ENCODE results near the gene UNC5C.

UNC5C gene

GRCh38 chr4:95232358-95233156 is 316.2 kb downstream of the UNC5C start:
- TF ChIP-seq, protein P1, sequence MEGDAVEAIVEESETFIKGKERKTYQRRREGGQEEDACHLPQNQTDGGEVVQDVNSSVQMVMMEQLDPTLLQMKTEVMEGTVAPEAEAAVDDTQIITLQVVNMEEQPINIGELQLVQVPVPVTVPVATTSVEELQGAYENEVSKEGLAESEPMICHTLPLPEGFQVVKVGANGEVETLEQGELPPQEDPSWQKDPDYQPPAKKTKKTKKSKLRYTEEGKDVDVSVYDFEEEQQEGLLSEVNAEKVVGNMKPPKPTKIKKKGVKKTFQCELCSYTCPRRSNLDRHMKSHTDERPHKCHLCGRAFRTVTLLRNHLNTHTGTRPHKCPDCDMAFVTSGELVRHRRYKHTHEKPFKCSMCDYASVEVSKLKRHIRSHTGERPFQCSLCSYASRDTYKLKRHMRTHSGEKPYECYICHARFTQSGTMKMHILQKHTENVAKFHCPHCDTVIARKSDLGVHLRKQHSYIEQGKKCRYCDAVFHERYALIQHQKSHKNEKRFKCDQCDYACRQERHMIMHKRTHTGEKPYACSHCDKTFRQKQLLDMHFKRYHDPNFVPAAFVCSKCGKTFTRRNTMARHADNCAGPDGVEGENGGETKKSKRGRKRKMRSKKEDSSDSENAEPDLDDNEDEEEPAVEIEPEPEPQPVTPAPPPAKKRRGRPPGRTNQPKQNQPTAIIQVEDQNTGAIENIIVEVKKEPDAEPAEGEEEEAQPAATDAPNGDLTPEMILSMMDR (IDR thresholded peaks at IDR 0.05; ENCODE audit: insufficient read depth, low read depth, low read length, missing control alignments): no peak
- no peak for DNase-seq (ENCODE audit: low read depth)
- H3K4me3 ChIP-seq (ENCODE audit: low read depth, low read length): no peak overlapping the region

DNA sequence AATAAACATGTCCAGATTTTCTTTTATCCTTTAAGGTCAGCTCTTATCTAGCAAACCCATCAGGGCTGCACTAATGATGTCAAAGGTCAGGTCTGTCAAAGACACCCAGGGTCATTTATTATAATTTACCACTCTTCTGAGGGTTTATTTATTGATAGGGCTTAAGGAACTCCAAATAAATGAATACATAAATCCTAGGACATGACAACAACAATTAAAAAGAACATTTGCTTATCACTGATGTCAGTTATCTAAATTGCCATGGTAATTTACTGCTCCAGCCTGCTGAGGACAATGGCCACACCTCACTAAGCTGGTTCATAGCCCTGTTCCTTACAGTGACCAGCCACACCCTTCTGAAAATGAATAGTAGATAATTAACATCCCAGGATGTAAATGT is 317.1 kb downstream of the UNC5C start:
- DNase-seq (ENCODE audit: low read depth): no peak
- no peak overlapping the region for H3K4me3 ChIP-seq (ENCODE audit: low read depth, low read length)
- TF ChIP-seq, protein P1 (IDR thresholded peaks at IDR 0.05; ENCODE audit: insufficient read depth, low read depth, low read length, missing control alignments): no peak

DNA sequence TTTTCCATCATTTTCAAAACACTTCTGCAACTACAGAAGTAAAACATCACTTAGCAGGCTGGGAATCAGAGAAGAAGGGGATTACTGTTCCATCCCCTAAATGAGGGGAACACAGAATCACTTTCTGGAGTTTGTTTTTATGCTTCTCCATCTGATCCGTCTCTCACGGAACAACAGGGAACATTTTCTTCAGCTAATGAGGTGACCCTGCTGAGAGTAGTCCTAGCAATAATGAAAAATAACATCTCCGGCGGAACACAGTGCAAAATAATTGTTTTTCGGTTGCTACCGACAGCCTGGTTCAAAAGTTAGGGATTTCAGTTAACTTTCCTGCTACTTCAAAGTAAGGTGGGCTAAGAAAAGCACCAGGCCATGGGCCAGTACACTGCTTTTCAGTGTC is 322.9 kb downstream of the UNC5C start:
- DNase-seq (ENCODE audit: low read depth): no peak
- TF ChIP-seq, protein P1 (IDR thresholded peaks at IDR 0.05; ENCODE audit: insufficient read depth, low read depth, low read length, missing control alignments): no peak
- H3K4me3 ChIP-seq (ENCODE audit: low read depth, low read length): no peak overlapping the region

DNA sequence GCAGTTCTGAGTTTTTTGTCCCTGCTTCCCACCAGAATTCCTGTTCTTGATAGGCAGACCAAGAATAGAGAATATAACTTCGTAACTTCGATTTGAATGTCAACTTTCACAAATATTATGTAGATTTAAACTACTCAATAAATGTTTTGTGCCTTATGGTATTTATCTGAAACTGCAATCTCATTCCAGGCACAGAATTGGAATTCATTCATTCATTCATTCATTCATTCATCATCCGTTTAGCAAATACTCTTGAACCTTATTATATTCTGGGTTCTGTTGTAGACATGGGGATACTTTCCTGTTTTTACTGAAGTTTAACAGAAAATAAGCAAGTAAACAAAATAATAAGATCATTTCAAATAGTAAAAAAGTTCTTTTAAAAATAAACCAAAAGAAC is 324.4 kb downstream of the UNC5C start:
- no peak overlapping the region for H3K4me3 ChIP-seq (ENCODE audit: low read depth, low read length)
- DNase-seq (ENCODE audit: low read depth): no peak
- TF ChIP-seq, protein P1 (IDR thresholded peaks at IDR 0.05; ENCODE audit: insufficient read depth, low read depth, low read length, missing control alignments): no peak

- DNase-seq (ENCODE audit: low read depth): no peak
Observed at GRCh38 chr4:95220205-95221175, 328.3 kb downstream of the UNC5C start.

DNA sequence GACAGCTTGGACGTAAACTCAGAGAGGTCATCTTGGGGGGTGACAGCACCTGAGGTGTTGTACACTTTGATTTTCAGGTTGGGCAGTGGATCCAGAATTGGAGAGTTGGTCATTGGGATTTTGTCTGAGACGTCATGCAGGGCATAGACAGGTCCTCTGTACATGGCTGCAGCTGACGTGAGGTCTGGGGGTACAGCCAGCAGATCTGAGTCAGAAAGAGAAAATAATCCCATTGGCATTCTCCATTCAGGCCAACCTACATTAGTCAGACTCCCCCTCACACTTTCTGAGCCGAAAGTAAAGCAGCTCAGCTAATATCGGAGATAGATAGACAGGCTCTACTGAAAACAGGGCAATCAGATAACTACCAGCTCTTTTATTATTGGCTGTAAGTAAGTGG is 329.7 kb downstream of the UNC5C start:
- no peak for DNase-seq (ENCODE audit: low read depth)
- TF ChIP-seq, protein P1 (IDR thresholded peaks at IDR 0.05; ENCODE audit: insufficient read depth, low read depth, low read length, missing control alignments): no peak
- no peak overlapping the region for H3K4me3 ChIP-seq (ENCODE audit: low read depth, low read length)

More at GRCh38 chr4:95220205-95221175, 328.3 kb downstream of the UNC5C start:
- H3K4me3 ChIP-seq (ENCODE audit: low read depth, low read length): no peak overlapping the region
- TF ChIP-seq, protein P1 (IDR thresholded peaks at IDR 0.05; ENCODE audit: insufficient read depth, low read depth, low read length, missing control alignments): no peak

Data from GM12865 (cell line).